ENCODE measurements around the gene RAB30.

DNA sequence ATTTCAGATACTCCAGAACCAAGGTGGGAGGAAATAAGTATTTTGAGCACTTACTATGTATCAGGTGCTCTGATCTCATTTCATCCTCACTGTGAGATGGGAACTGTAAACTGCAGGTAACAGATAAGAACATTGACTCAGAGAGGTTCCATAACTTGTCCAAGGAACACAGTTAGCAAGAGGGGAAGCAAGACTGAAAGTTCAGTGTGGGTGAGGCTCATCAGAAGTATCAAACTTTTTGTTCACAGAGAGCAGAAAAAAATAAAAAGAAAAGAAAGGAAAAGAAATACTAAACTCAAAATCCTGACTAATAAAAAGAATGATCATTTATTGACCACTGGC lies 37.1 kb downstream of the RAB30 start:
- TF ChIP-seq EZH2 (IDR thresholded peaks at IDR 0.05; ENCODE audit: borderline replicate concordance, low read depth, low read length, poor library complexity, severe bottlenecking): no peak
- TF ChIP-seq, protein P1, sequence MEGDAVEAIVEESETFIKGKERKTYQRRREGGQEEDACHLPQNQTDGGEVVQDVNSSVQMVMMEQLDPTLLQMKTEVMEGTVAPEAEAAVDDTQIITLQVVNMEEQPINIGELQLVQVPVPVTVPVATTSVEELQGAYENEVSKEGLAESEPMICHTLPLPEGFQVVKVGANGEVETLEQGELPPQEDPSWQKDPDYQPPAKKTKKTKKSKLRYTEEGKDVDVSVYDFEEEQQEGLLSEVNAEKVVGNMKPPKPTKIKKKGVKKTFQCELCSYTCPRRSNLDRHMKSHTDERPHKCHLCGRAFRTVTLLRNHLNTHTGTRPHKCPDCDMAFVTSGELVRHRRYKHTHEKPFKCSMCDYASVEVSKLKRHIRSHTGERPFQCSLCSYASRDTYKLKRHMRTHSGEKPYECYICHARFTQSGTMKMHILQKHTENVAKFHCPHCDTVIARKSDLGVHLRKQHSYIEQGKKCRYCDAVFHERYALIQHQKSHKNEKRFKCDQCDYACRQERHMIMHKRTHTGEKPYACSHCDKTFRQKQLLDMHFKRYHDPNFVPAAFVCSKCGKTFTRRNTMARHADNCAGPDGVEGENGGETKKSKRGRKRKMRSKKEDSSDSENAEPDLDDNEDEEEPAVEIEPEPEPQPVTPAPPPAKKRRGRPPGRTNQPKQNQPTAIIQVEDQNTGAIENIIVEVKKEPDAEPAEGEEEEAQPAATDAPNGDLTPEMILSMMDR (conservative IDR thresholded peaks at IDR 0.05; ENCODE audit: low read depth, low read length): no peak

Measured in A673 (cell line).